HCT116 (cell line): ENCODE results near the gene MAP7D1. TPM values are rescaled to one million over a fixed set of nuclear protein-coding genes. Genes with fewer than 3 reads are reported as not detected.

ENCODE experiments used
- ATAC-seq: fragments of 200-7000 bp; cut with Tn5 transposase; 2 replicates; pipeline ENCODE4 v1.9.1; 2020; ENCODE audit warnings: mild to moderate bottlenecking, moderate library complexity
- BruUV-seq: library from RNA; stranded (reverse); fragments of 400-500 nt; replicated peaks from 2 replicates; lab custom pipeline; 2021; lab: Mats Ljungman, UMichigan
- CTCF ChIA-PET: fragments of 300-600 bp; sonication (Branson Sonifier 250); formaldehyde crosslinking; loops from one replicate; lab custom pipeline; 2021; ENCODE audit warnings: antibody characterized with exemption; lab: Charles Lee
- POLR2A ChIA-PET: fragments of 300-600, 350-600 bp; sonication (Branson Sonifier 250); formaldehyde crosslinking; loops from one replicate; lab custom pipeline; 2021; ENCODE audit warnings: antibody characterized with exemption; lab: Charles Lee
- RAD21 ChIA-PET, 2 experiments: fragments of 300-600 bp; sonication (Branson Sonifier 250); formaldehyde crosslinking; loops; one replicate each; lab custom pipeline; 2023; ENCODE audit warnings: low total read pairs in 2 of 2; ENCODE audit not compliant: uncharacterized antibody in 2 of 2, unreplicated experiment in 2 of 2, low non-redundant PET in 1 of 2; lab: Charles Lee
- DNase-seq: peaks from one replicate; pipeline ENCODE4 v3.0.0-alpha.2; 2010; ENCODE audit warnings: low read depth, low spot score
- H2AFZ ChIP-seq: fragments of 200-600 bp; shearing (Covaris generic), sonication (generic); 2 replicates; pipeline ENCODE4 v1.6.1; 2017; ENCODE audit warnings: low read depth, mixed run types, mixed read lengths, antibody characterized with exemption, low read length; ENCODE audit not compliant: poor library complexity, severe bottlenecking
- H3K27ac ChIP-seq: 2 replicates; pipeline ENCODE4 v1.5.1; 2012; ENCODE audit warnings: low read depth, low read length
- H3K27me3 ChIP-seq: fragments of 200-600 bp; sonication (generic); 2 replicates; pipeline ENCODE4 v1.6.1; 2016; ENCODE audit warnings: mixed run types, low read length, mixed read lengths; ENCODE audit not compliant: insufficient read depth
- H3K36me3 ChIP-seq, 2 experiments: fragments of 200-500 bp in 1 of 2; fragments of 200-600 bp in 1 of 2; sonication (Bioruptor generic) in 1 of 2; sonication (generic) in 1 of 2; 2 replicates each; pipeline versions ENCODE4 v1.5.1 to v1.6.1; 2014 to 2016; ENCODE audit warnings: low read length in 2 of 2, inconsistent platforms in 1 of 2, mixed read lengths in 1 of 2, mixed run types in 1 of 2; ENCODE audit not compliant: insufficient read depth in 2 of 2, control insufficient read depth in 1 of 2
- H3K4me1 ChIP-seq, 2 experiments: fragments of 200-600 bp in 1 of 2; sonication (generic) in 1 of 2; 2 replicates each; pipeline versions ENCODE4 v1.5.1 to v1.6.1; 2012 to 2017; ENCODE audit warnings: low read length in 2 of 2, inconsistent platforms in 1 of 2, mild to moderate bottlenecking in 1 of 2, mixed read lengths in 1 of 2, mixed run types in 1 of 2, moderate library complexity in 1 of 2; ENCODE audit not compliant: insufficient read depth in 2 of 2, control insufficient read depth in 1 of 2
- H3K4me2 ChIP-seq: fragments of 200-600 bp; sonication (generic); 2 replicates; pipeline ENCODE4 v1.6.1; 2017; ENCODE audit warnings: mixed run types, low read length, mixed read lengths
- H3K4me3 ChIP-seq, 2 experiments: fragments of 200-600 bp in 1 of 2; sonication (generic) in 1 of 2; replicated peaks in 1 of 2; 2 replicates each; pipeline ENCODE4 v1.5.1; 2011 to 2016; ENCODE audit warnings: low read length in 2 of 2, control low read depth in 1 of 2, low read depth in 1 of 2, mild to moderate bottlenecking in 1 of 2, mixed read lengths in 1 of 2, mixed run types in 1 of 2
- H3K79me2 ChIP-seq: fragments of 200-600 bp; sonication (generic); 2 replicates; pipeline ENCODE4 v1.6.1; 2017; ENCODE audit warnings: mild to moderate bottlenecking, mixed run types, low read length, moderate library complexity, mixed read lengths; ENCODE audit not compliant: insufficient read depth
- H3K9ac ChIP-seq: fragments of 200-600 bp; sonication (generic); 2 replicates; pipeline ENCODE4 v1.6.1; 2016; ENCODE audit warnings: low read length, mixed read lengths
- H3K9me2 ChIP-seq: fragments of 200-600 bp; sonication (generic), shearing (Covaris generic); 2 replicates; pipeline ENCODE4 v1.6.1; 2017; ENCODE audit warnings: mixed run types, mild to moderate bottlenecking, moderate library complexity; ENCODE audit not compliant: insufficient read depth
- H3K9me3 ChIP-seq, 2 experiments: fragments of 200-500 bp in 1 of 2; fragments of 200-600 bp in 1 of 2; sonication (Bioruptor generic) in 1 of 2; sonication (generic) in 1 of 2; 2 replicates each; pipeline ENCODE4 v1.6.1; 2014 to 2017; ENCODE audit warnings: low read length in 2 of 2, mixed read lengths in 2 of 2, inconsistent platforms in 1 of 2, low read depth in 1 of 2, mild to moderate bottlenecking in 1 of 2, mixed run types in 1 of 2, moderate library complexity in 1 of 2; ENCODE audit not compliant: control insufficient read depth in 1 of 2, insufficient read depth in 1 of 2
- H4K20me1 ChIP-seq: fragments of 200-600 bp; sonication (generic), shearing (Covaris generic); 2 replicates; pipeline ENCODE4 v1.6.1; 2017; ENCODE audit warnings: mixed run types, mild to moderate bottlenecking, moderate library complexity; ENCODE audit not compliant: insufficient read depth
- CEBPB ChIP-seq: IDR thresholded peaks from 2 replicates; pipeline ENCODE4 v1.6.1; 2012; ENCODE audit warnings: low read depth
- CTCF ChIP-seq, 3 experiments: fragments of 200-600 bp in 1 of 3; sonication (generic) in 1 of 3; IDR thresholded peaks in 2 of 3; conservative IDR thresholded peaks in 1 of 3; 2 replicates each; pipeline ENCODE4 v1.5.1; 2012 to 2017; ENCODE audit warnings: low read depth in 2 of 3, low read length in 2 of 3, antibody characterized with exemption in 1 of 3, borderline replicate concordance in 1 of 3, control low read depth in 1 of 3, mild to moderate bottlenecking in 1 of 3, mixed read lengths in 1 of 3, mixed run types in 1 of 3, moderate library complexity in 1 of 3; ENCODE audit not compliant: insufficient read depth in 1 of 3
- EGR1 ChIP-seq: IDR thresholded peaks from 2 replicates; pipeline ENCODE4 v1.6.1; 2012; ENCODE audit warnings: low read depth
- EZH2 ChIP-seq: fragments of 200-600 bp; sonication (generic); IDR thresholded peaks from 2 replicates; pipeline ENCODE4 v1.6.1; 2017; ENCODE audit warnings: antibody characterized with exemption, mixed run types
- EZH2phosphoT487 ChIP-seq: fragments of 200-600 bp; IDR thresholded peaks from 2 replicates; pipeline ENCODE4 v1.6.1; 2018; ENCODE audit warnings: antibody characterized with exemption, borderline replicate concordance
- FOSL1 ChIP-seq: IDR thresholded peaks from 2 replicates; pipeline ENCODE4 v1.6.1; 2012; ENCODE audit warnings: low read depth
- JUND ChIP-seq: IDR thresholded peaks from 2 replicates; pipeline ENCODE4 v1.6.1; 2012
- MAX ChIP-seq: IDR thresholded peaks from 2 replicates; pipeline ENCODE4 v1.6.1; 2012
- POLR2AphosphoS5 ChIP-seq: IDR thresholded peaks from 2 replicates; pipeline ENCODE4 v1.6.1; 2011; ENCODE audit warnings: mild to moderate bottlenecking, low read depth, low read length, moderate library complexity
- RAD21 ChIP-seq: IDR thresholded peaks from 2 replicates; pipeline ENCODE4 v1.6.1; 2012; ENCODE audit warnings: low read depth, mild to moderate bottlenecking
- SRF ChIP-seq: IDR thresholded peaks from 2 replicates; pipeline ENCODE4 v1.6.1; 2012; ENCODE audit warnings: low read depth
- TCF7L2 ChIP-seq: IDR thresholded peaks from 2 replicates; pipeline ENCODE4 v1.7.0; 2011; ENCODE audit warnings: borderline replicate concordance, inconsistent platforms; ENCODE audit not compliant: insufficient read depth, insufficient read length; ENCODE audit errors: extremely low read depth
- YY1 ChIP-seq: IDR thresholded peaks from 2 replicates; pipeline ENCODE4 v1.6.1; 2011; ENCODE audit warnings: low read length, low read depth, moderate library complexity, mild to moderate bottlenecking; ENCODE audit not compliant: insufficient replicate concordance; ENCODE audit errors: extremely low read depth
- ZBTB33 ChIP-seq: IDR thresholded peaks from 2 replicates; pipeline ENCODE4 v1.6.1; 2011; ENCODE audit warnings: mild to moderate bottlenecking, low read length, moderate library complexity; ENCODE audit not compliant: insufficient replicate concordance; ENCODE audit errors: extremely low read depth
- ZFX ChIP-seq: fragments of 450-650 bp; IDR thresholded peaks from 2 replicates; pipeline ENCODE4 v1.6.1; 2017
- ZNF274 ChIP-seq: fragments of 200-500 bp; sonication (Bioruptor generic); IDR thresholded peaks from 2 replicates; pipeline ENCODE4 v1.6.1; 2014; ENCODE audit warnings: mild to moderate bottlenecking, low read depth, low read length, inconsistent platforms
- intact Hi-C: fragments of 100-400 bp; cut with micrococcal nuclease; formaldehyde crosslinking; loops from 2 replicates; pipeline ENCODE4 v1.10.0; 2022
- total RNA-seq: library from RNA; stranded (reverse); gene quantifications from one replicate; pipeline ENCODE4 v1.2.1, GENCODE V29; 2021; ENCODE audit not compliant: unreplicated experiment

MAP7D1 gene
- total RNA-seq, 1 experiment from 2014 or later: 71.8 TPM

- H3K9me2 ChIP-seq: no peaks in the 10 kb centered on the region
- ChIA-PET RAD21 (no interaction called here), POLR2A (no interaction called here), CTCF (no interaction called here)
- BruUV-seq: no TSS peak
- H3K9me3 ChIP-seq: no peaks in the 10 kb centered on the region
- no peak overlapping the region for H2AFZ ChIP-seq
- H3K4me1 ChIP-seq: no peaks in the 10 kb centered on the region
- no peaks in the 10 kb centered on the region for H3K79me2 ChIP-seq
- intact Hi-C loops: no loop called here
- ATAC-seq (no peak), DNase-seq (no peak)
- no peaks in the 10 kb centered on the region for H3K36me3 ChIP-seq
- no peaks in the 10 kb centered on the region for H3K27me3 ChIP-seq
- TF ChIP-seq YY1 (no peak), RAD21 (no peak), SRF (no peak), ZBTB33 (no peak), CEBPB (no peak), TCF7L2 (no peak), JUND (no peak), EGR1 (no peak), EZH2 (no peak), ZNF274 (no peak), POLR2AphosphoS5 (no peak), EZH2phosphoT487 (no peak), FOSL1 (no peak), CTCF (IDR thresholded peaks at IDR 0.05 in 2 of 3, conservative IDR thresholded peaks at IDR 0.05 in 1 of 3; ENCODE audit: borderline replicate concordance in 1 of 3, insufficient read depth in 1 of 3, low read depth in 2 of 3, low read length in 2 of 3) (no peak), ZFX (no peak), MAX (no peak)
- no peak overlapping the region for H3K9ac ChIP-seq
- H3K27ac ChIP-seq: no peak overlapping the region
- no peak overlapping the region for H3K4me3 ChIP-seq
- no peak overlapping the region for H3K4me2 ChIP-seq
- no peaks in the 10 kb centered on the region for H4K20me1 ChIP-seq
These were observed 50.4 kb downstream of the MAP7D1 start for GRCh38 chr1:36206323-36206858.
